HCT116 (cell line): Measurements from ENCODE around the gene PCDHGA1. TPM values are rescaled to one million over a fixed set of nuclear protein-coding genes. Genes with fewer than 3 reads are reported as not detected.

Source experiments
- CTCF ChIP-seq, 3 experiments: fragments of 200-600 bp in 1 of 3; sonication (generic) in 1 of 3; IDR thresholded peaks in 2 of 3; conservative IDR thresholded peaks in 1 of 3; 2 replicates each; pipeline ENCODE4 v1.5.1; 2012 to 2017; ENCODE audit warnings: low read depth in 2 of 3, low read length in 2 of 3, antibody characterized with exemption in 1 of 3, borderline replicate concordance in 1 of 3, control low read depth in 1 of 3, mild to moderate bottlenecking in 1 of 3, mixed read lengths in 1 of 3, mixed run types in 1 of 3, moderate library complexity in 1 of 3; ENCODE audit not compliant: insufficient read depth in 1 of 3
- ELF1 ChIP-seq: IDR thresholded peaks from 2 replicates; pipeline ENCODE4 v1.6.1; 2012; ENCODE audit warnings: low read depth, borderline replicate concordance
- EZH2 ChIP-seq: fragments of 200-600 bp; sonication (generic); IDR thresholded peaks from 2 replicates; pipeline ENCODE4 v1.6.1; 2017; ENCODE audit warnings: antibody characterized with exemption, mixed run types
- FOSL1 ChIP-seq: IDR thresholded peaks from 2 replicates; pipeline ENCODE4 v1.6.1; 2012; ENCODE audit warnings: low read depth
- RAD21 ChIP-seq: IDR thresholded peaks from 2 replicates; pipeline ENCODE4 v1.6.1; 2012; ENCODE audit warnings: low read depth, mild to moderate bottlenecking
- REST ChIP-seq: IDR thresholded peaks from 2 replicates; pipeline ENCODE4 v1.6.1; 2012; ENCODE audit warnings: low read depth
- SRF ChIP-seq: IDR thresholded peaks from 2 replicates; pipeline ENCODE4 v1.6.1; 2012; ENCODE audit warnings: low read depth
- TCF7L2 ChIP-seq: IDR thresholded peaks from 2 replicates; pipeline ENCODE4 v1.7.0; 2011; ENCODE audit warnings: borderline replicate concordance, inconsistent platforms; ENCODE audit not compliant: insufficient read depth, insufficient read length; ENCODE audit errors: extremely low read depth
- ZFX ChIP-seq: fragments of 450-650 bp; IDR thresholded peaks from 2 replicates; pipeline ENCODE4 v1.6.1; 2017
- ZNF274 ChIP-seq: fragments of 200-500 bp; sonication (Bioruptor generic); IDR thresholded peaks from 2 replicates; pipeline ENCODE4 v1.6.1; 2014; ENCODE audit warnings: mild to moderate bottlenecking, low read depth, low read length, inconsistent platforms
- total RNA-seq: library from RNA; stranded (reverse); gene quantifications from one replicate; pipeline ENCODE4 v1.2.1, GENCODE V29; 2021; ENCODE audit not compliant: unreplicated experiment
- TF ChIP-seq, protein P1 (sequence below): IDR thresholded peaks from 2 replicates; pipeline ENCODE4 v1.6.1; 2012

The PCDHGA1 gene
- total RNA-seq, 1 experiment from 2014 or later: 0.05 TPM

- TF ChIP-seq REST (no peak), FOSL1 (no peak), CTCF (IDR thresholded peaks at IDR 0.05 in 2 of 3, conservative IDR thresholded peaks at IDR 0.05 in 1 of 3; ENCODE audit: borderline replicate concordance in 1 of 3, insufficient read depth in 1 of 3, low read depth in 2 of 3, low read length in 2 of 3) (peak; percentile 99 to 100 (median 99)), ZFX (no peak), RAD21 (peak; percentile 98), SRF (no peak), ZNF274 (no peak), EZH2 (no peak), ELF1 (no peak), TCF7L2 (no peak)
- TF ChIP-seq, protein P1, sequence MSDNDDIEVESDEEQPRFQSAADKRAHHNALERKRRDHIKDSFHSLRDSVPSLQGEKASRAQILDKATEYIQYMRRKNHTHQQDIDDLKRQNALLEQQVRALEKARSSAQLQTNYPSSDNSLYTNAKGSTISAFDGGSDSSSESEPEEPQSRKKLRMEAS: peak; percentile 48; the same call in 1 of the 2 replicates
Observed at GRCh38 chr5:141524604-141525597, 194.6 kb downstream of the PCDHGA1 start (continued).
